NCI-H2196 treated with DMSO at 0.1 percent for 48 hours (cell line): Measurements from ENCODE around the gene PROS1.
"Not testable (repeated sequence)": the region's sequence is repeated elsewhere in the genome, so short reads cannot be mapped to it uniquely, and the experiment has no call there.

Experiments used
- DNase-seq: peaks from one replicate; lab custom pipeline; 2025; ENCODE audit not compliant: unreplicated experiment; lab: John Stamatoyannopoulos, UW

Gene PROS1

GRCh38 chr3:93878250-93879017 lies 95.3 kb downstream of the PROS1 start:
- DNase-seq, result not testable (repeated sequence)

- DNase-seq, result not testable (repeated sequence)
Measured at GRCh38 chr3:93877427-93877826, 96.3 kb downstream of the PROS1 start.

- DNase-seq, result not testable (repeated sequence)
Measured at GRCh38 chr3:93873412-93873811, 100.3 kb downstream of the PROS1 start.

GRCh38 chr3:93867425-93867824 lies 106.3 kb downstream of the PROS1 start:
- no peak for DNase-seq

GRCh38 chr3:93861017-93861416 lies 112.7 kb downstream of the PROS1 start:
- no peak for DNase-seq

- DNase-seq, result no peak
Measured at GRCh38 chr3:93855401-93855800, 118.3 kb downstream of the PROS1 start.

GRCh38 chr3:93852228-93852627 lies 121.5 kb downstream of the PROS1 start:
- not testable (repeated sequence) for DNase-seq

GRCh38 chr3:93843981-93844380 lies 129.7 kb downstream of the PROS1 start:
- no peak for DNase-seq

- DNase-seq, result not testable (repeated sequence)
Measured at GRCh38 chr3:93839193-93839592, 134.5 kb downstream of the PROS1 start.
